Stimulated activated CD8-positive, alpha-beta memory T cell treated with anti-CD3 and anti-CD28 coated beads, Interleukin-4, amount 100 ng/mL, for 48 hours (primary cell): ENCODE data around the gene HDAC3.

Experiments used
- DNase-seq: peaks from one replicate; pipeline ENCODE4 v3.0.0-alpha.2; 2020

The HDAC3 gene

DNA sequence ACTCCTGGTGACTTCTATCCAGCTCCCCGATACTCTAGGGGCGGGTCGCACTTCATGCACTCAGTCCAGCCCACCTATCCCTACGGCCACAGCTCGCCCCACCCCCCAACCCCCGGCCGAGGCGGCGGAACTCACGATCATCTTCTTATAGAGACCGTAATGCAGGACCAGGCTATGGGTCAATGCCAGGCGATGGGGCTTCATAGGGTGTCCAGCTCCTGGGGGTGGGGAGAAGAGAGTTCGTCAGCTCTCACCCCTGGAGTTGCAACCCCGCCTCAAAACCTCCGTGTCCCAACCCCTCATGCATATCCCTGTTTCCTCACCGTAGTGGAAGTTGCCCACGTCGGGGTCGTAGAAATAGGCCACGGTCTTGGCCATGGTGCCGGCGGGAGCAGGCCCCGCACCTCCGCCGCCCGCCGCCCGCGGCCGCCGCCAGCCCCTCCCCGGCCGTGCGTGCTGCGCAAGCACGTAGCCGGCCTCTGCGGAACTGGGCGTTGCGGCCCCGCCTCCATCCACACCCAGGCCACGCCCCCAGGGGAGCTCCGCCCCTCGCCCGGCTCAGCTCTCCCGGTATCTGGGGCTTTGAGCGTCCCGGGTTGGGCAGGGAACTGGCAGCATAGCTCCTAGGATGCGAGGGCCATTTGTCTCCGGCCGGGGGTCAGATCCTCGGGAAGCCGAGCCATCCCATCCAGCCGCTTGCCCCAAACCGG is at the start of gene HDAC3, which contains the start of gene RELL2:
TSS of gene HDAC3 (minus strand) at position 437 of the 710 bp plus-strand sequence. CDS start at position 378, 59 bp downstream.
TSS of gene RELL2 (plus strand) at position 585 of the 710 bp plus-strand sequence. CDS start 1,229 bp downstream, outside the sequence.
- peak; percentile 98 for DNase-seq

GRCh38 chr5:141685591-141685990 is 48.9 kb upstream of the HDAC3 start:
- no peak for DNase-seq

DNA sequence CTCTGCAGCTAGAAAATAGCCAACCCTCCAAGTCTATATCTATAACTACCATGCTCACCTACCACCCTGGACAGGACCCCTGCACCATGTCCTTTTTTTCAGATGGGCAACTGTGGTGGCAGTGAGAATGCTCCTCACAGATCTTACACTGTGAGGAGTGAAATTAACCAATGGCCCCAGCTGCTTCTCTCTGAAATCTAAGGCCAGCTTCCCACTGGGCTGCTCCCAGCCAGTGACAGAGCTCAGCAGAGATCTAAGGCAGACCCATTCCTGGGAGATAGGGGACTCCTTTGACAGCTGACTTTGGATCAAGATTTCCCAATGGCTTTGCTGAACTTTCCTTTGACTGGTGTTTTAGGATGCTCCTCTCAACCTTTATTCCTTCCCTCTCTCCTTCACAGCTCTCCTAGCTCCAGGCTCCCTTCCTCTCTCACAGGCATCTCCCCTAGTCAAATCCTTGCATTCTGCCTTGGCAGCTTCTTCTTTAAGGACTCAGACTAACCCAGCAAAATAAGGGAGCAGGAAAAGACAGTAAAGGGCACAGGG is 47.0 kb upstream of the HDAC3 start:
- no peak for DNase-seq

DNA sequence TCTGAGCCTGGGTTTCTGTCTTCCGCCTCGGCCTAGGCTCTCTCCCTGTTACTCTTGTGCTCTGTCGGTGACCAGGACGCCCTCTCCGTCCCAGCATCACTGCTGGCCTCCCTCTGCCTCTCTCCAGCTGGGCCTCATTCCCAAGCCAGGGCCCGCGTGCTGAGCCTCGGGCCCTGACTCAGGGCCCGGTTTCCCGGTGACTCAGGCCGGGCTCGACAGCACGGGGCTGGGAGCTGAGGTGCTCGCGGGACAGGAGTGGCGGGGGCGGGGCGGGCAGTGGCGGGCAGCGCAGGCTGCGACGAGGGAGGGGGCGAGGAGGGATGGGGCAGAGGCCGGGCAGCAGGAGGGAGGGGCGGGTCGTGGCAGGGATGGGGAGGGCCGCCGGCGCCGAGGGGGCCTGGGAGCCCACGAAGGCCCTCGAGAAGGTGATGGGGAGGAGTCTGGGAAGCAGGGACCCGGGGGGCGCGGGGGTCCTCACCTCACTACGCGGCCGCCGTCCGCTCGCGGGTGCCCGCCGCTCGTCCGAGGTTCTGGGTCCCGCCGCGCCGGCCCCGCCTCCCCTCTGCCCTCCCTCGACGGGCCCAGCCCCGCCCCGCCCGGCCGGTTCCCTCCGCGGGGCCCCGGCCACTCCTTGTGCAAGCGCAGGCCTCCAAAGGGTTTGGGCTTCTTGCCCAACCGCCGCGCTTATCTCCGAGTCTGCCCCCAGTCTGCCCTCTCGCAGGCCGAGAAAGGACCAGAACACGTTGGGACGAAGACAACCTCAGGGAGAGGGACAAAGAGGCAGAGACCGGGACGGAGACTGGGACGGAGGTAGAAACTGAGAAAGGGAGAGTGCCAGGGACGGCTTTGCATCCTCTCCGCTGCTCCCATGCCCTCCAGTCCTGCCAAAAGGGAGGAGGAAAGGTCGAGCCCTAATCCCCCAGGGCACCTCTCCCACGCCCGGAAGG is 45.3 kb upstream of the HDAC3 start, which contains the start of gene ARAP3:
TSS of gene ARAP3 (minus strand) at position 536 of the 947 bp plus-strand sequence. CDS start 1,744 bp downstream, outside the sequence.
- peak; percentile 64 for DNase-seq

DNA sequence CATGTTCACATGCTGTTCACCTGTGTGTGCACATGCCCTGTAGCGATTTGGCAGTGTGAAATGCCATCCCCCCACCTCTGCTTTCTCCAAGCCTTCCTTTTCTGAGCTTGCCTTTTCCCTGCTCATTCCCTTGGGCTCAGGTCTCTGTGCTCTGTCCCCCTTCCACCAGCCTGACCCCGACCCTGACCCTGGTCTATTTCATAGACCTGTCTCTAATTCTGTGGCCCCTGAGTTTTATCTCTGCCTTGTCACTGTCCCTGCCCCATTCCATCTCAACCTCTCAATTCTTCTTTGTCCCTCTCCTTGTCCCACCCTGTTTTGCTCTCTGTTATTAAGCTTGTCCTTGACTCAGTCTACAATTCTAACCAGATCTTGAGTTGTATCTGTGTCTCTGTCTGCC is 44.6 kb upstream of the HDAC3 start:
- no peak for DNase-seq

GRCh38 chr5:141680751-141681201 is 44.1 kb upstream of the HDAC3 start:
- DNase-seq, result no peak

DNA sequence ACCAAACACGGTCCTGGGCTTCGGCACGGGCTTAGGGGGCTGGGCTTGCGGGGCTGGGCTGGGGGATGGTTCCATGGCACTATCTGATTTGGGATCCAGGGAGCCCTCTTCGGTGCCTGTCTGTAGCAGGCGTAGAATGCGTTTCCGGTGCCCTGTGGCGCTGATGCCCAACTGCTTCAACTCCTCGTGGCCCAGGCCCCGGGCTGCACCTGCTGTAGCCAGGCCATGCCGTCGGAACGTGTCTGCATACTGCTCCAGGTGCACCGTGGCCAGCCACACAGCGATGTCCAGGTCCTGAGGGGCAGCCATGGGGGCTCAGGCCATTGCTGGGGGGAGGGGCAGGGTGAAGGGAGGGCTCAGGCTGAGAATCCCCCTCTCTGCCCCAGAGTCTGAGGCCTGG is 43.5 kb upstream of the HDAC3 start:
- no peak for DNase-seq

DNA sequence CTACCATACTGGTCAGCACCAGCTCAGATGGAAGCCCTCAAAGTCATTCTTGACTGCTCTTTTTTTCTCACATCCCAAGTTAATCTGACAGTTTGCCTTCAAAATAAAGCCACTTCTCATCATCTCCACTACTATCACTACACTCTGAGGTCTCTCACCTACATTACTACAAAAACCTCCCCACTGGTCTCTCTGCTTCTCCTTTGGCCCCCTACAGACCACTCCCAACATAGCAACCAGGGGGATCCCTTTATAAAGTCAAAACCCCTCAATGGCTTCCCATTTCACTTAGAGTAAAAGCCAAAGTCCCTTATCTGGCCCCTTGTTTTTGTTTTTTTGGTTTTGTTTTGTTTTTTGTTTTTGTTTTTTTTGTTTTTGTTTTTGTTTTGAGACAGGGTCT is 40.8 kb upstream of the HDAC3 start:
- DNase-seq, result no peak

DNA sequence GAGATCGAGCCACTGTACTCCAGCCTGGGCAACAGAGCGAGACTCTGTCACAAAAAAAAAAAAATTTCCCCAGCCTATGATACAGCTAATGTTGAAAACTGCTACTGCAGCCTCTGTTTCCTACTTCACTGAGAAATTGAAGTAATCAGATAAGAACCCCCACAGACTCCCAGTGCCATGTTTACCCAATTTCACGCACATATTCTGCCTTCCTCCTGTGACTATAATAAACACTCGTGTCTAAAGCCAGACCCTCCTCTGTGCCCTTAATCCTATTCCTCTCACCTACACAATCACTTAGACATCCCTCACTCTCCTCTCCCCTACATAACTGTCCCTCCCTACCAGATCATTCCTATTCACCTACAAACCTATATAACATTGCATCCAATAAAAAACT is 39.0 kb upstream of the HDAC3 start:
- DNase-seq, result no peak

- no peak for DNase-seq
These were observed 38.1 kb upstream of the HDAC3 start for GRCh38 chr5:141674747-141675146.

DNA sequence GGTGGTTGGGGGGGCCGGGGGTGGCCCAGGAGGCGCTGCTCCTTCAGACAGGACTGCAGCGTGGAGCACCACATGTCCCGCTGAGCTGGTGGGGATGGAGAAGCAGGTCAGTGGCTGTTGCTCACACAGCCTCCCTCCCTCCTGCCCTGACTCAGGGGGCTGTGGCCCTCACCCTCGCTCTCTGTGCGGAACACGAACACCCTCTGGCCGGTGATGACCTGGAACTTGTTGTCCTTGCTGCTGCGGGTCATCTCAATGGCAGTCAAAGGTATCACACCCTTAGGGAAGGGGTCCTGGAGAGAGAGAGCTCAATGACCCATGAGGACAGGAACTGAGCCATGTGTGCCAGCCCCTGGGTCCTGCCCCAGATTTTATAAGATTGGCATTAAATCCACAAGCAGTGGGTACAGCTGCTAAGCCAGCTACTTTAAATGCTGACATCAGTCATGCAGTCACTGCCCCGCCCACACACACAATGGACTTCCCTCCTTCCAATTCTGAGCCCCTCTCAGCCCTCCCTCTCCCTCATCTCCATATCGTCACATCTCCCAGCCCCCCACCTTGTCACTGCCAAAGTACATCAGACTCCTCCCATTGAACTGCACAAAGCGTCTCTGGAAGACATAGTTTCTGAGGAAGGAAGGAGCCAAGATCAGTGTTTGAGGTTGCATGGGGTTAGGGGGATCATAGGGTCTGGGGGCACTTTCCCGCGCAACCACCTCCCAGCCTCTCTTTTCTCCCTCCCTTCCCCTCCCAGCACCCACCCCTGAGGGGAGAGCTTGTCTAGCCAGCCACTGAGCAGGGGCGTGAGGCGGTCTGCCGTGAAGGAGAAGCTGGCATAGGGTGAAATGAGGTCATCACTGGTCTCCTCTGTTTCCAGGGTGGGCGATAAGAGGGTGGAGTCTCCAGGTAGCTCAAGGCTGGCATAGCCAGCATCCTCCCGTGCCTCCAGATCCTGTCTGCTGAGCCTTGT is 36.5 kb upstream of the HDAC3 start:
- no peak for DNase-seq

- DNase-seq, result no peak
These were observed 35.6 kb upstream of the HDAC3 start for GRCh38 chr5:141672071-141672840.

DNA sequence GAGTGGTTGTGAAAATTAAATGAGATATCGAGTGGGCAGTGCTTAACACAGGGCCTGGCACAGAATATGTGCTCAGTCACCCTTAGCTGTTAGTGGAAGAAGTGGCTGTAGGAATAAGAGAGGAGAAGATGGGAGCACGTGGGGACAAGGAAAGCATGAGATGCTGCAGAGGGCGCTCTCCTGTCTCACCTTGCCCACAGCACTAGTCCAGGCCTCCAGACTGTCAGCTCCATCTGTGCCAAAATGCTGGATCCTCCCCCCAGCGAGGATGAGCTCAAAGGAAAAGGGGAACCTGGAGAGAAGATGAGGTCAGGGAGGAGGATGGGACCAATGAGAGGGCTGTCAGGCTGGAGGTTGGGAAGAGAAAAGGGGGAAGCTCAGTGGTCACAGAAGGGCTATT is 32.9 kb upstream of the HDAC3 start:
- DNase-seq, result no peak

DNA sequence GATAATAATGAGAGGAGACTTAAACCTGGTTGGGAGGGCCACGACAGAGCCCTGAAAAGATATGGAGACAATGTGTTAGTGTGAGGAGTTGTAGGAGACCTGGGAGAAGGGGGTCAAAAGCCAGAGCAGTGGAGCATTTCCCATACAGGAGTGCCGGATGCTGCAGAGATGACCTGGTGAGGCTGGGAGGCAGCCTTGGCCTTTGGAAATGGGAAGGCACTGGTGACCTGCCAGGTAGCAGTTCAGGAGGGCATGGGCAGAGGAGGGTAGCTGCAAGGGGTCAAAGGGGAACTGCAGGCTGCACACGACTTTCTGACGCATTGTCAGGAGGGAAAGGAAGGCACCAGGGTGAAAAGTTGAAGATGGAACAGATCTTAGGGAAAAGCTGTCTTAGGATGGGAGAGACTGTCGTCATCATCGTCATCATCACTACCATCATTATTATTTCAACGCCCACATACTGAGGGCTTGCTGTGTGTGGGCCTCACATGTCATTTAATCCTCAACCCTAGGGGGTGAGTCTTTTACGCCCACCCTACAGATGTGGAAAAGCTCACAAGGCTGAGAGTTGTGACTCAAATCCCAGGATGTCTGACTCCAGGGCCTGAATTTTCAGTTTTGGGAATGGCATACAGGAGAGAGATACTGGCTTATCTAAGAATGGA is 32.1 kb upstream of the HDAC3 start:
- no peak for DNase-seq

- DNase-seq, result no peak
These were observed 29.6 kb upstream of the HDAC3 start for GRCh38 chr5:141665995-141666940.

- DNase-seq, result peak; percentile 88
These were observed 28.2 kb upstream of the HDAC3 start for GRCh38 chr5:141664733-141665461.

DNA sequence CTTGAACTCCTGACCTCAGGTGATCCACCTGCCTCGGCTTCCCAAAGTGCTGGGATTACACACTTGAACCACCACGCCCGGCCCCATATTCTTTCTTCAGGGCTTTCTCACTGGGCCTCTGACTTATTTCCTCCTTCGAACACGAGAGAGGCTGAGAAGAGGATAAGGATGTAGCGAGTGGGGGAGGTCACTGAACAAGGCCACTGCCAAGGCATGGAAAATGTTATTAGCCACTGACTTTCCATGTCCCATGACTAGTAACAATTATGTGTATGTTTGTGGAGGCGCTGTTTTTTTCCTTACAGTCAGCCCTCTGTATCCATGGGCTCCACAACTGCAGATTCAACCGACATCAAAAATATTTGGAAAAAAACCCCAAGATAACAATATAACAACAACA is 26.9 kb upstream of the HDAC3 start:
- DNase-seq, result no peak

GRCh38 chr5:141662028-141662427 is 25.4 kb upstream of the HDAC3 start:
- DNase-seq, result no peak
